Endothelial cell of umbilical vein (primary cell): ENCODE data around the gene GPR87. TPM values are rescaled to one million over a fixed set of nuclear protein-coding genes. Genes with fewer than 3 reads are reported as not detected.

Source experiments
- BruUV-seq: library from RNA; stranded (reverse); fragments of 400-500 nt; replicated peaks from 2 replicates; lab custom pipeline; 2021; lab: Mats Ljungman, UMichigan
- CTCF ChIA-PET: fragments of 300-600, 350-600 bp; sonication (Branson Sonifier 250); formaldehyde crosslinking; loops from one replicate; lab custom pipeline; 2021; ENCODE audit warnings: antibody characterized with exemption, inconsistent platforms; lab: Charles Lee
- POLR2A ChIA-PET: fragments of 300-600, 350-600 bp; sonication (Branson Sonifier 250); formaldehyde crosslinking; loops from one replicate; lab custom pipeline; 2021; ENCODE audit warnings: antibody characterized with exemption, inconsistent platforms; lab: Charles Lee
- DNase-seq: peaks from one replicate; pipeline ENCODE4 v3.0.0-alpha.2; 2011; ENCODE audit warnings: low read depth, low spot score
- FAIRE-seq: peaks from 2 replicates; lab custom pipeline; 2011; peaks lifted over from hg19 to GRCh38; lab: Jason Lieb, UNC
- H2AFZ ChIP-seq: 2 replicates; pipeline ENCODE4 v1.6.0; 2012; ENCODE audit warnings: low read depth, low read length, control low read depth, inconsistent platforms
- H3K27ac ChIP-seq: 2 replicates; pipeline ENCODE4 v1.5.1; 2011; ENCODE audit warnings: low read depth, mild to moderate bottlenecking, control low read depth, low read length, moderate library complexity; ENCODE audit not compliant: insufficient read depth
- H3K27me3 ChIP-seq, 2 experiments: 2 replicates each; pipeline versions ENCODE4 v1.6.0 to v1.6.1; 2011; ENCODE audit warnings: low read length in 2 of 2, mixed read lengths in 1 of 2; ENCODE audit not compliant: control insufficient read depth in 2 of 2, insufficient read depth in 2 of 2
- H3K36me3 ChIP-seq, 2 experiments: 2 replicates in 1 of 2; 3 replicates in 1 of 2; pipeline ENCODE4 v1.5.1; 2011; ENCODE audit warnings: low read length in 2 of 2, mild to moderate bottlenecking in 1 of 2, moderate library complexity in 1 of 2; ENCODE audit not compliant: control insufficient read depth in 2 of 2, insufficient read depth in 2 of 2; ENCODE audit errors: extremely low read depth in 1 of 2
- H3K4me1 ChIP-seq: 3 replicates; pipeline ENCODE4 v1.5.1; 2011; ENCODE audit warnings: mild to moderate bottlenecking, low read length; ENCODE audit not compliant: control insufficient read depth, insufficient read depth; ENCODE audit errors: extremely low read depth
- H3K4me2 ChIP-seq: 2 replicates; pipeline ENCODE4 v1.6.1; 2011; ENCODE audit warnings: low read length, control low read depth, mixed read lengths; ENCODE audit not compliant: insufficient read depth
- H3K4me3 ChIP-seq, 3 experiments: fragments of 200-600 bp in 1 of 3; sonication (generic), shearing (Covaris generic) in 1 of 3; replicated peaks in 1 of 3; 2 replicates each; pipeline ENCODE4 v1.5.1; 2011 to 2016; ENCODE audit warnings: control low read depth in 3 of 3, low read length in 3 of 3, mild to moderate bottlenecking in 2 of 3, inconsistent platforms in 1 of 3, low read depth in 1 of 3, moderate library complexity in 1 of 3; ENCODE audit not compliant: insufficient read depth in 1 of 3
- H3K79me2 ChIP-seq: 2 replicates; pipeline ENCODE4 v1.6.0; 2012; ENCODE audit warnings: low read length, inconsistent platforms; ENCODE audit not compliant: control insufficient read depth, insufficient read depth
- H3K9ac ChIP-seq: replicated peaks from 2 replicates; pipeline ENCODE3; 2011; ENCODE audit warnings: low read length, control low read depth; ENCODE audit not compliant: insufficient read depth; ENCODE audit errors: extremely low read depth
- H3K9me1 ChIP-seq: replicated peaks from 3 replicates; pipeline ENCODE4 v1.6.0; 2011; ENCODE audit warnings: mild to moderate bottlenecking, low read length; ENCODE audit not compliant: control insufficient read depth, insufficient read depth; ENCODE audit errors: extremely low read depth
- H3K9me3 ChIP-seq: replicated peaks from 2 replicates; pipeline ENCODE4 v1.5.1; 2012; ENCODE audit warnings: low read length, inconsistent platforms; ENCODE audit not compliant: control insufficient read depth, insufficient read depth
- H4K20me1 ChIP-seq: replicated peaks from 2 replicates; pipeline ENCODE3; 2011; ENCODE audit warnings: mild to moderate bottlenecking, low read length; ENCODE audit not compliant: control insufficient read depth, insufficient read depth; ENCODE audit errors: extremely low read depth
- EZH2 ChIP-seq: IDR thresholded peaks from 2 replicates; pipeline ENCODE4 v1.6.1; 2012; ENCODE audit warnings: borderline replicate concordance, low read depth, mild to moderate bottlenecking, moderate library complexity, low read length, inconsistent platforms; ENCODE audit not compliant: severe bottlenecking
- FOS ChIP-seq: IDR thresholded peaks from 2 replicates; pipeline ENCODE4 v1.6.1; 2011; ENCODE audit warnings: mild to moderate bottlenecking, low read length, moderate library complexity, borderline replicate concordance; ENCODE audit not compliant: insufficient read depth
- GATA2 ChIP-seq: IDR thresholded peaks from 2 replicates; pipeline ENCODE4 v1.7.0; 2011; ENCODE audit warnings: low read depth, mild to moderate bottlenecking, moderate library complexity, mixed read lengths, low read length; ENCODE audit not compliant: insufficient read length, insufficient read depth
- JUN ChIP-seq: IDR thresholded peaks from 2 replicates; pipeline ENCODE4 v1.6.1; 2011; ENCODE audit warnings: borderline replicate concordance, low read depth; ENCODE audit not compliant: insufficient read length, insufficient read depth
- MYC ChIP-seq: IDR thresholded peaks from one replicate; pipeline ENCODE4 v1.6.1; 2011; ENCODE audit warnings: mild to moderate bottlenecking, low read depth, low read length
- POLR2A ChIP-seq: IDR thresholded peaks from 2 replicates; pipeline ENCODE4 v1.6.1; 2012; ENCODE audit warnings: low read depth, mild to moderate bottlenecking, control low read depth, low read length
- POLR2AphosphoS5 ChIP-seq: IDR thresholded peaks from 2 replicates; pipeline ENCODE4 v1.6.1; 2012; ENCODE audit warnings: low read depth, mild to moderate bottlenecking, control low read depth, low read length, moderate library complexity; ENCODE audit not compliant: insufficient read depth
- dilution Hi-C: fragments of 300-500 bp; cut with MboI; formaldehyde crosslinking; loops from one replicate; pipeline ENCODE4 v1.15.0; 2019; ENCODE audit warnings: low sequenced_read_pairs; ENCODE audit not compliant: extremely low pct_ligation_motif_present
- intact Hi-C: fragments of 100-400 bp; cut with micrococcal nuclease; formaldehyde crosslinking; loops from one replicate; pipeline ENCODE4 v1.10.0; 2022
- polyA plus RNA-seq, 4 experiments: library from polyadenylated mRNA; depleted of rRNA in 3 of 4; stranded (reverse) in 3 of 4; unstranded in 1 of 4; fragments of >200 nt; gene quantifications; 2 replicates each; pipeline versions ENCODE4 v1.2.1 to v1.2.3, GENCODE V29; 2011 to 2012; ENCODE audit warnings: missing spikeins in 1 of 4
- total RNA-seq: library from RNA; stranded (reverse); gene quantifications from 2 replicates; pipeline ENCODE4 v1.2.3, GENCODE V29; 2021
- TF ChIP-seq, protein P1 (sequence below): IDR thresholded peaks from 2 replicates; pipeline ENCODE4 v1.6.1; 2011; ENCODE audit not compliant: insufficient read depth, insufficient read length
- TF ChIP-seq, protein P2 (sequence below), 2 donors: IDR thresholded peaks; 1 replicate in 1 of 2; 2 replicates in 1 of 2; pipeline ENCODE4 v1.5.1; 2011; ENCODE audit warnings: low read length in 2 of 2, mild to moderate bottlenecking in 2 of 2, moderate library complexity in 2 of 2, control low read depth in 1 of 2, inconsistent platforms in 1 of 2, low read depth in 1 of 2; ENCODE audit not compliant: insufficient read depth in 1 of 2; ENCODE audit errors: extremely low read depth in 1 of 2

Gene GPR87
- total and polyA plus RNA-seq, 2 donors (not counting 3 experiments of a cell fraction or from before 2014, with no cell fraction given), result not detected

DNA sequence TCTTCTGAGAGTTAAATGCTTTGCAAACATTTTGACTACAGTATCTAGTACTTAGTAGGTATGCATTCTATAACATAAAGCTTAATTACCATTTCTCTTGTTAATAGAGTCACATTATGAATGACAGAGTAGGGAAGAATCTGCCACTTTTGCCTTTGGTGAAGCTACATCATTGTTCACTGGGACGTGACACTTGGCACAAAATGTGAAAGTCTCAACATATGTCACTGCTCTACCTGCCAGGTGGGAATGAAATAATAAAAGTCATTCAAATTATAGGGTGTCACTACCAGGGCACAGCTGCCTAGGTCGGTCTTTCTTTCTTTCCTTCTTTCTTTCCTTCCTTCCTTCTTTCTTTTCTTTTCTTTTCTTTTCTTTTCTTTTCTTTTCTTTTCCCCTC lies 17.6 kb downstream of the GPR87 start:
- H3K4me3 ChIP-seq, result no peak overlapping the region
- H3K27ac ChIP-seq, result no peak overlapping the region
- DNase-seq, result no peak
- no peak overlapping the region for H3K9ac ChIP-seq
- H3K4me1 ChIP-seq, result no peaks in the 10 kb centered on the region
- intact Hi-C loops, result no loop called here
- no peaks in the 10 kb centered on the region for H3K36me3 ChIP-seq
- ChIA-PET CTCF (interaction anchor here (0.9 to 2.1 kb wide), 2 partner anchors 13 to 29 kb away, joined by 3 to 4 read pairs; no protein-coding TSS in a partner anchor), POLR2A (no interaction called here)
- H3K4me2 ChIP-seq, result no peak overlapping the region
- no peaks in the 10 kb centered on the region for H3K9me1 ChIP-seq
- H3K79me2 ChIP-seq, result no peaks in the 10 kb centered on the region
- no TSS peak for BruUV-seq
- dilution Hi-C loops, result no loop called here
- H3K9me3 ChIP-seq, result no peaks in the 10 kb centered on the region
- H2AFZ ChIP-seq, result no peak overlapping the region
- no peak for FAIRE-seq
- no peaks in the 10 kb centered on the region for H4K20me1 ChIP-seq
- peaks cover 3 to 12% of the 10 kb centered on the region in 2 experiments for H3K27me3 ChIP-seq
- TF ChIP-seq, protein P1, sequence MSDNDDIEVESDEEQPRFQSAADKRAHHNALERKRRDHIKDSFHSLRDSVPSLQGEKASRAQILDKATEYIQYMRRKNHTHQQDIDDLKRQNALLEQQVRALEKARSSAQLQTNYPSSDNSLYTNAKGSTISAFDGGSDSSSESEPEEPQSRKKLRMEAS, result no peak
- TF ChIP-seq GATA2, result no peak
- no peak for TF ChIP-seq MYC
- no peak for TF ChIP-seq POLR2A
- TF ChIP-seq JUN, result no peak
- TF ChIP-seq EZH2, result no peak
- no peak for TF ChIP-seq FOS
- no peak for TF ChIP-seq POLR2AphosphoS5
- TF ChIP-seq, protein P2, sequence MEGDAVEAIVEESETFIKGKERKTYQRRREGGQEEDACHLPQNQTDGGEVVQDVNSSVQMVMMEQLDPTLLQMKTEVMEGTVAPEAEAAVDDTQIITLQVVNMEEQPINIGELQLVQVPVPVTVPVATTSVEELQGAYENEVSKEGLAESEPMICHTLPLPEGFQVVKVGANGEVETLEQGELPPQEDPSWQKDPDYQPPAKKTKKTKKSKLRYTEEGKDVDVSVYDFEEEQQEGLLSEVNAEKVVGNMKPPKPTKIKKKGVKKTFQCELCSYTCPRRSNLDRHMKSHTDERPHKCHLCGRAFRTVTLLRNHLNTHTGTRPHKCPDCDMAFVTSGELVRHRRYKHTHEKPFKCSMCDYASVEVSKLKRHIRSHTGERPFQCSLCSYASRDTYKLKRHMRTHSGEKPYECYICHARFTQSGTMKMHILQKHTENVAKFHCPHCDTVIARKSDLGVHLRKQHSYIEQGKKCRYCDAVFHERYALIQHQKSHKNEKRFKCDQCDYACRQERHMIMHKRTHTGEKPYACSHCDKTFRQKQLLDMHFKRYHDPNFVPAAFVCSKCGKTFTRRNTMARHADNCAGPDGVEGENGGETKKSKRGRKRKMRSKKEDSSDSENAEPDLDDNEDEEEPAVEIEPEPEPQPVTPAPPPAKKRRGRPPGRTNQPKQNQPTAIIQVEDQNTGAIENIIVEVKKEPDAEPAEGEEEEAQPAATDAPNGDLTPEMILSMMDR (IDR thresholded peaks at IDR 0.05; ENCODE audit: extremely low read depth in 1 of 2, insufficient read depth in 1 of 2, low read depth in 1 of 2, low read length in 2 of 2), result no peak
